ENCODE data around the gene STARD7.

The STARD7 gene

GRCh38 chr2:96176661-96177060 is 32.0 kb downstream of the STARD7 start:
- peak; percentile 23 for DNase-seq (ENCODE audit: low read depth)
- no peak overlapping the region for H3K4me3 ChIP-seq (ENCODE audit: control insufficient read depth, low read depth, low read length)
- TF ChIP-seq CTCF (conservative IDR thresholded peaks at IDR 0.05; ENCODE audit: control insufficient read depth, insufficient read depth, low read depth, low read length): no peak

GRCh38 chr2:96175951-96176350 is 32.7 kb downstream of the STARD7 start:
- no peak for TF ChIP-seq CTCF (conservative IDR thresholded peaks at IDR 0.05; ENCODE audit: control insufficient read depth, insufficient read depth, low read depth, low read length)
- no peak overlapping the region for H3K4me3 ChIP-seq (ENCODE audit: control insufficient read depth, low read depth, low read length)
- DNase-seq (ENCODE audit: low read depth): peak; percentile 55

- peak; percentile 94 for TF ChIP-seq CTCF (conservative IDR thresholded peaks at IDR 0.05; ENCODE audit: control insufficient read depth, insufficient read depth, low read depth, low read length)
- DNase-seq (ENCODE audit: low read depth): peak; percentile 54
- H3K4me3 ChIP-seq (ENCODE audit: control insufficient read depth, low read depth, low read length): no peak overlapping the region
These were observed 34.1 kb downstream of the STARD7 start for GRCh38 chr2:96174251-96175144.

- no peak for TF ChIP-seq CTCF (conservative IDR thresholded peaks at IDR 0.05; ENCODE audit: control insufficient read depth, insufficient read depth, low read depth, low read length)
These were observed 36.8 kb downstream of the STARD7 start for GRCh38 chr2:96171831-96172230.

GRCh38 chr2:96170626-96171025 is 38.0 kb downstream of the STARD7 start:
- H3K4me3 ChIP-seq (ENCODE audit: control insufficient read depth, low read depth, low read length): no peak overlapping the region
- TF ChIP-seq CTCF (conservative IDR thresholded peaks at IDR 0.05; ENCODE audit: control insufficient read depth, insufficient read depth, low read depth, low read length): no peak
- no peak for DNase-seq (ENCODE audit: low read depth)

More at GRCh38 chr2:96171831-96172230, 36.8 kb downstream of the STARD7 start:
- no peak for DNase-seq (ENCODE audit: low read depth)
- H3K4me3 ChIP-seq (ENCODE audit: control insufficient read depth, low read depth, low read length): no peak overlapping the region

- no peak for DNase-seq (ENCODE audit: low read depth)
- no peak overlapping the region for H3K4me3 ChIP-seq (ENCODE audit: control insufficient read depth, low read depth, low read length)
- TF ChIP-seq CTCF (conservative IDR thresholded peaks at IDR 0.05; ENCODE audit: control insufficient read depth, insufficient read depth, low read depth, low read length): no peak
These were observed 38.6 kb downstream of the STARD7 start for GRCh38 chr2:96169868-96170507.
